Measurements from ENCODE around the gene PTPRM.

GRCh38 chr18:7541835-7542234 lies 25.3 kb upstream of the PTPRM start:
- TF ChIP-seq POLR2A (IDR thresholded peaks at IDR 0.05; ENCODE audit: borderline replicate concordance, extremely low read depth, insufficient read depth, insufficient read length) (no peak), ZNF274 (IDR thresholded peaks at IDR 0.05; ENCODE audit: low read depth, low read length) (no peak)

Measured in HCT116 (cell line).